Measurements from ENCODE around the gene UAP1L1. TPM values are rescaled to one million over a fixed set of nuclear protein-coding genes. Genes with fewer than 3 reads are reported as not detected.

The UAP1L1 gene
- total RNA-seq, 2 donors from 2014 or later = 2.6 to 4.5 TPM

GRCh38 chr9:137064027-137064879 is 13.1 kb upstream of the UAP1L1 start:
- DNase-seq = peak; percentile 93
- no peak overlapping the region for H3K4me3 Mint-ChIP-seq
- H3K4me3 ChIP-seq (ENCODE audit: low read length) = no peak overlapping the region
- no peaks in the 10 kb centered on the region for H3K9me3 Mint-ChIP-seq
- peaks cover 2% of the 10 kb centered on the region for H3K36me3 Mint-ChIP-seq (ENCODE audit: low read depth)
- H3K9me3 ChIP-seq (ENCODE audit: control insufficient read depth, low read length) = no peaks in the 10 kb centered on the region
- no peak overlapping the region for H3K27ac Mint-ChIP-seq
- H3K4me1 ChIP-seq (ENCODE audit: control insufficient read depth, insufficient read depth, low read length) = peaks cover 3% of the 10 kb centered on the region
- H3K4me1 Mint-ChIP-seq = peaks cover 11% of the 10 kb centered on the region
- H3K27ac ChIP-seq (ENCODE audit: low read depth, low read length) = no peak overlapping the region
- H3K27me3 ChIP-seq (ENCODE audit: control insufficient read depth, insufficient read depth, low read length, poor library complexity, severe bottlenecking) = no peaks in the 10 kb centered on the region
- H3K27me3 Mint-ChIP-seq (ENCODE audit: insufficient read depth) = no peaks in the 10 kb centered on the region
- H3K9ac ChIP-seq (ENCODE audit: extremely low read depth, low read length, poor library complexity, severe bottlenecking) = no peak overlapping the region
- peak; percentile 91 for TF ChIP-seq CTCF (conservative IDR thresholded peaks at IDR 0.05)
- H3K36me3 ChIP-seq (ENCODE audit: control insufficient read depth, insufficient read depth, low read length) = no peaks in the 10 kb centered on the region
- 63 to 66% methylated on average over 28 to 55 of the region's 55 CpGs for WGBS, 2 experiments (ENCODE audit: insufficient coverage in 1 of 2, insufficient read length in 1 of 2)

GRCh38 chr9:137064880-137065164 is 12.5 kb upstream of the UAP1L1 start:
- 80 to 93% methylated on average over 3 to 12 of the region's 12 CpGs for WGBS, 2 experiments (ENCODE audit: insufficient coverage in 1 of 2, insufficient read length in 1 of 2)

GRCh38 chr9:137065336-137065967 is 11.9 kb upstream of the UAP1L1 start:
- H3K27me3 Mint-ChIP-seq (ENCODE audit: insufficient read depth) = no peaks in the 10 kb centered on the region
- no peak overlapping the region for H3K27ac Mint-ChIP-seq
- 92 to 95% methylated on average over 14 to 23 of the region's 23 CpGs for WGBS, 2 experiments (ENCODE audit: insufficient coverage in 1 of 2, insufficient read length in 1 of 2)

More at GRCh38 chr9:137064880-137065164, 12.5 kb upstream of the UAP1L1 start:
- no peaks in the 10 kb centered on the region for H3K9me3 Mint-ChIP-seq
- H3K9ac ChIP-seq (ENCODE audit: extremely low read depth, low read length, poor library complexity, severe bottlenecking) = no peak overlapping the region
- H3K4me3 ChIP-seq (ENCODE audit: low read length) = no peak overlapping the region
- no peaks in the 10 kb centered on the region for H3K36me3 ChIP-seq (ENCODE audit: control insufficient read depth, insufficient read depth, low read length)
- no peak for TF ChIP-seq CTCF (conservative IDR thresholded peaks at IDR 0.05)
- no peak overlapping the region for H3K27ac ChIP-seq (ENCODE audit: low read depth, low read length)
- H3K36me3 Mint-ChIP-seq (ENCODE audit: low read depth) = peaks cover 2% of the 10 kb centered on the region
- H3K27me3 ChIP-seq (ENCODE audit: control insufficient read depth, insufficient read depth, low read length, poor library complexity, severe bottlenecking) = no peaks in the 10 kb centered on the region
- no peak overlapping the region for H3K27ac Mint-ChIP-seq
- H3K4me3 Mint-ChIP-seq = no peak overlapping the region
- peaks cover 3% of the 10 kb centered on the region for H3K4me1 ChIP-seq (ENCODE audit: control insufficient read depth, insufficient read depth, low read length)
- H3K27me3 Mint-ChIP-seq (ENCODE audit: insufficient read depth) = no peaks in the 10 kb centered on the region
- H3K9me3 ChIP-seq (ENCODE audit: control insufficient read depth, low read length) = no peaks in the 10 kb centered on the region
- DNase-seq = no peak
- peaks cover 11% of the 10 kb centered on the region for H3K4me1 Mint-ChIP-seq

More at GRCh38 chr9:137065336-137065967, 11.9 kb upstream of the UAP1L1 start:
- H3K27me3 ChIP-seq (ENCODE audit: control insufficient read depth, insufficient read depth, low read length, poor library complexity, severe bottlenecking) = no peaks in the 10 kb centered on the region
- H3K9ac ChIP-seq (ENCODE audit: extremely low read depth, low read length, poor library complexity, severe bottlenecking) = no peak overlapping the region
- Mint-ChIP-seq H3K36me3 (ENCODE audit: low read depth) (peaks cover 2% of the 10 kb centered on the region), H3K9me3 (no peaks in the 10 kb centered on the region), H3K4me1 (peaks cover 11% of the 10 kb centered on the region), H3K4me3 (no peak overlapping the region)
- H3K27ac ChIP-seq (ENCODE audit: low read depth, low read length) = no peak overlapping the region
- peaks cover 3% of the 10 kb centered on the region for H3K4me1 ChIP-seq (ENCODE audit: control insufficient read depth, insufficient read depth, low read length)
- no peak for DNase-seq
- no peaks in the 10 kb centered on the region for H3K9me3 ChIP-seq (ENCODE audit: control insufficient read depth, low read length)
- no peak overlapping the region for H3K4me3 ChIP-seq (ENCODE audit: low read length)
- no peak for TF ChIP-seq CTCF (conservative IDR thresholded peaks at IDR 0.05)
- H3K36me3 ChIP-seq (ENCODE audit: control insufficient read depth, insufficient read depth, low read length) = no peaks in the 10 kb centered on the region
